Left lobe of liver (tissue), 2 donors: ENCODE results near the gene GABARAP. TPM values are rescaled to one million over a fixed set of nuclear protein-coding genes. Genes with fewer than 3 reads are reported as not detected.
A peak's percentile ranks its signal among the peaks of the same experiment; 100 is the strongest.

Source experiments
- ATAC-seq: fragments of 200-7000 bp; cut with Tn5 transposase; one replicate; pipeline ENCODE4 v1.9.1; 2020; ENCODE audit warnings: mild to moderate bottlenecking, moderate library complexity
- DNase-seq: peaks from one replicate; pipeline ENCODE4 v3.0.0-alpha.2; 2020; ENCODE audit warnings: low spot score
- total RNA-seq: library from RNA; stranded (reverse); gene quantifications from one replicate; pipeline ENCODE4 v1.2.1, GENCODE V29; 2021
- donor health status: DM: no; HTN: no; CAD: no; lungs with moderate emphysema.
- donor health status: DM: no; HTN: yes; CAD: no.

Gene GABARAP
- total RNA-seq, 1 donor from 2014 or later, result 235 TPM

DNA sequence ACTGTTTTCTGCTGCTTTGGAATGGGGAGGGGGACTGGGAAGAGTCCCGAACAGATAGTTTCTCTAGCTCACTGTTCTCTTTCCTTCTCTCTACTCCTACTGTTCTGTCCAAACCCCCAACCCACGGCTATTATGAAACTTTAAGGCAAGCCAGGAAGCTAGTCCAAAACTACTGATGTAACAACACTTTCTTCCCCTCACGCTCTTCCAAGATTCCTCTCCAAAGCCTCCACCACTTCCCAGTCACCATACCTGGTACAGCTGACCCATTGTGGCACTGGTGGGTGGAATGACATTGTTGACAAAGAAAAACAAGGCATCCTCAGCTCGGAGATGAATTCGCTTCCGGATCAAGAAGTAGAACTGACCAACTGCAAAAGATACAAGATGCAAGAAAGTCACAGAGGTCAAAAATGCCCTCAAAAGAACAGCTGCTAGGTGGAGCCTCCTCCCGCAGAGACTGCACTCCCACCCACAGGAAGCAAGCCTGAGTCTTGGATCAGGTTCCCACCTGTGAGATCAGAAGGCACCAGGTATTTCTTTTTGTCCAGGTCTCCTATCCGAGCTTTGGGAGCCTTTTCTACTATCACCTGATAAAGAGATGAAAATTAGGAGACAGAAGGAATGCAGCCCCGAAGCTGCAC is 1.0 kb downstream of the GABARAP start:
- ATAC-seq, result no peak
- DNase-seq, result no peak

DNA sequence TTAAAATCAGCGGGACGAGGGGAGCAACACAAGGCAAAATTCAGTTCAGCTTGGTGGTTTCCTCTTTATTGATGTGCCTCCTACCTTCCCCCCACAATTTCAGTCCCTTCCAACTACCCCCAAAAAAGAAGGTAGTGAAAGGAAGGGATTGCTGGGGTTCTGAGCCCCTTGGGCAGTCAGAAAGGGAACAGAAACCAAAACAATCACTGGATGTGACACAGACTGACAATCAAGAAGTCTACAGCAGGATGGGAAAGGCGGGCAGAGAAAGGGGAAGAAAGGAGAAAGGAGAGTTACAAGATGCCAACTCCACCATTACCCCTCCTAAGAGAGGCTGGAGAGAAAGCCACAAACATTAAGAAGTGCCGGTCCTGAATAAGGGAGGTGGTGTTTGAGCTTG is 1.9 kb downstream of the GABARAP start:
- ATAC-seq (no peak), DNase-seq (no peak)

DNA sequence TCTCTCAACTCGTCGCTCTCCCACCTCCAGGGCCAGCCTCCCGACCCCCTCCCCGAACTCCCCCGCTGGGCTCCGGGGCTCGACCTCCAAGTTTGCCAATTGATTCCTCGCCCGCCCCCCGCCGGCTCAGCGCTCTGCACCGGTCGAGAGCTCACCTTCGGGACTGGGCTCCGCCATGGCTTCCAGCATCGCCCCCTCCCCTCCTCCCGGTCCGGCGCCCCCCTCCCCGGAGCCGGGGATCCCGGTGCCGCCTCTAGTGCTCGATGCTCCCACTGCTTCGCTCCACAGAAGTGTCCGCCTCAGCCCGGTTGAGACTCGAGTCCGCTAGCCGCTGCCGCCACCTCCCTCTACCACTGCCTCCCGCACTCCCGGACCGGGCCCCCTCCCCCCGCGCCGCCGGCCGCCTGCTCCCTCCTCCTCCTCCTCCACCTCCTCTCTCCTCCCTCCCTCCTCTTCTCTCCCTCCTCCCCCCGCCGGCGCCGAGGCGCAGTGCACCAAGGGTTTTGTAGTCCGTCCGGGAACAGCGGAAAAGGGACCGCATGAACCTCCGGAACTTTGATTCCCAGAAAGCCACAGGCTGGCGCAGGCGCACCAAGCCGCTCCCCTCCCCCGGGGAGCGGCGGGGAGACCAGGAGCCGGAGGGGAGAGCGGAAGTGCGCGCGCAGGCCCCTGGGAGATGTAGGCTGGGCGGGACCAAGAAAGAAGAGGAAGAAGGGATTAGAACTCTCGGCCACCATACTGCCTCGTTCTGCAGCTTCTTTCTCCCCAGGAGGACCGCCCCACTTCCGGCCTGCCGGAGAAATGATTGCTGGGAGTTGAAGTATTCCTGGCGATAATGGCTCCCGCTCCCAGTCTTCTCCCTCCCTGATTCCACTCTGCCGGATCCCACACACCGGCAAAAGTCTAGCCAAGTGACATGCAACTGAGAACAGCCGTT is 2.9 kb downstream of the GABARAP start, which contains the start of gene PHF23:
Gene PHF23 (minus strand): TSS at position 367 of the 937 bp plus-strand sequence. CDS start 178 bp downstream, at position 189.
- ATAC-seq (peak; percentile 72), DNase-seq (peak; percentile 99)

DNA sequence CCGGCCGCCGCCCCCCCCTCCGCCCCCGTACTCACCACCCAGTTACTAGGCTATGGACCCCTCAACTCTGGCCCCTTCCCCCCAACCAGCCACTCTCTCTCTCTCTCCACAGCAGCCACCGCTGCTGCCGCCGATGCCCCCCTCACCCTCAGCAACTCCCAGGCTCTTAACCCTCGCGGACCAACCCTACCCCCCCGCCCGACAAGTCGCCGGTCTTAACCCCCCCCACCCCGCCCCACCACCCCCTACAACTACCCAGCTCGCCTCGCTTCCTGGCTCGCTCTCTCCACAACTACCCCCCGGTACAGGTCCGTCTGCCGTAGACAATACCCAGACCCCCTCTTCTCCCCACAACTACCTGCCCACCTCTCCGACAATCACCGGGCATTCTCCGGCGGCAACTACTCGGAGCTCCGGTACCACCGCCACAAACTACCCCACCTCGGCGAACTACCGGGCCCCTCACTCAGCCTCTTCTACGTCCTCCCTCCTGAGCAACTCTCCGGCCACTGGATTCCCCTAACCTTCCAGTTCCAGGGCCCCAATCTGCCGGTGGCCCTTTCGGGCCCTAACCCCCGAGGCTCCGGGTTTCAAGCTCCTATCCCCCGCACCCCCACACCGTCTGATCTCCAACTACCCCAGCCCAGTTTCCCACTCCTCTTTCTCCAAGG is 3.7 kb downstream of the GABARAP start:
- ATAC-seq (no peak), DNase-seq (no peak)

DNA sequence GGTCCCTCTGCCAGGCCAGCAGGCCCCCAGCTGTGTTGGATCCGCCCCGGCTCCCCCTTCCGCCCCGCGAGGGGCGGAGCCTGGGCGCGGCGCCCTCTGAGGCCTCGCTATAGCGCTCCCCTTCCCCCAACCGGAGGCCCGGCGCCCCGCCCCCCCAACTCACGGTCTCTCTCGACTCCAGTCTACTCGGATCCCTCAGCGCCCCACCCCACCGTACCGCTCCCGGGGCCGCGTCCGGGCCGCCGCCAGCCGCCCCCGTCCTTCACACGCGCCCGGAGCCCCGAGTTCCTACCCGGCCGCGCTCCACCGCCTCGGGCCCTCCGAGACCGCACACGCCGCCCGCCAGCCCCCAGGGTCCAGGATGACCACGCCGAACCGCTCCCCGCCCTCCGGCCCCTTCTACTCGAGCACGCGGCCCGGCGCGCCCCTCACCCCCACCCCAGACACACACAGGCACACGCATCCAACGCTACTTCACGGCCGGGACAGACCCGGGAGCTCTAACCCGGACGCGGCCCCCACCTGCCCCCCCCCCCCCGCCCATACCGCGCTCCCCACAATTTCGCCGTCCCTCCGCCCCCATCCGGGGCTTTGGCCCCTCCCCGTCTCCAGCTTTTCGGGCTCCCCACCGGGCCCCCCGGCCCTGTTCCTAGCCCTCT is 4.4 kb downstream of the GABARAP start:
- peak; percentile 86 for DNase-seq
- ATAC-seq, result peak; percentile 29

DNA sequence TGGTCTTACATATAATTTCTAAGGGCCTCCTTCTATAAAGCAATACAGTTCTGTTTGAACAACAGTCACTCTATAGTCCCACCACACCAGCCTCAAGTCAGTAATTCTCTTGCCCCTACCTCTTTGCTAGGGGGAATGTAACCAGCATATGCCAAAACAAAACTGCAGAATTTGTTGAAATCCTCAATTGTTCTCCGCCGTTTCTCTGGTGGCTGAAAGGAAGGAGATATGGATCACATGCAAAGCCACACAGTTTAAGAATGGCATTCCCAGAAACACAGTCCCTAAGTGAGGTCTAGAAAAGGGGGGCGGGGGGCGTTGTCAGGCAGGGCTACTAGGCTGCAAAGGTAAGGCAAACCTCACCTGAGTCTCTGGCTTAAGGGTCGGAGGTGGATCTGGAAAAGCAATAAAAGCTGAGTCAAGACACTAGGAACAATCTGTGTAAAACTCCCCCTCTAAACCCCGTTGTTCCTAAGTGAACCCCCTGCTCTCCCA is 4.9 kb downstream of the GABARAP start:
- no peak for ATAC-seq

DNA sequence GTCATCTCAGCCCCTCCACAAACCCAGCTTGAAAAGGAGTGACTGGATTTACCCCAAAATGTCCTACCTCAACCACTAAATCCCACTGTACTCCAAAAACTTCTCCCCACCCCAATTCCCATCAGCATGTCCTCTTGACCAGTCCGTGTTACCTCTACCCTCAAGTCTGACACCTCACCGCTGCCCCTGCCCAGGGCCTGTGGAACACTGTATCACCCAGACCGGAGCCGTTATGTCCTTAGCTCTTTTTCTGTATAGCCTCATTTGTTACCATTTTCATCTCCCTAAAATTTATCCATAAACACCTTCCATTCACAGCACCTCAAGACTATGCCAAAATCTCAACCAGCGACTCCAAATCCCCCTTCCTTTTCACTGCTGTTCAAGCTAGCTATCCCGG is 5.4 kb downstream of the GABARAP start:
- no peak for ATAC-seq

More for the DNA sequence above, 4.9 kb downstream of the GABARAP start:
- DNase-seq, result no peak

DNA sequence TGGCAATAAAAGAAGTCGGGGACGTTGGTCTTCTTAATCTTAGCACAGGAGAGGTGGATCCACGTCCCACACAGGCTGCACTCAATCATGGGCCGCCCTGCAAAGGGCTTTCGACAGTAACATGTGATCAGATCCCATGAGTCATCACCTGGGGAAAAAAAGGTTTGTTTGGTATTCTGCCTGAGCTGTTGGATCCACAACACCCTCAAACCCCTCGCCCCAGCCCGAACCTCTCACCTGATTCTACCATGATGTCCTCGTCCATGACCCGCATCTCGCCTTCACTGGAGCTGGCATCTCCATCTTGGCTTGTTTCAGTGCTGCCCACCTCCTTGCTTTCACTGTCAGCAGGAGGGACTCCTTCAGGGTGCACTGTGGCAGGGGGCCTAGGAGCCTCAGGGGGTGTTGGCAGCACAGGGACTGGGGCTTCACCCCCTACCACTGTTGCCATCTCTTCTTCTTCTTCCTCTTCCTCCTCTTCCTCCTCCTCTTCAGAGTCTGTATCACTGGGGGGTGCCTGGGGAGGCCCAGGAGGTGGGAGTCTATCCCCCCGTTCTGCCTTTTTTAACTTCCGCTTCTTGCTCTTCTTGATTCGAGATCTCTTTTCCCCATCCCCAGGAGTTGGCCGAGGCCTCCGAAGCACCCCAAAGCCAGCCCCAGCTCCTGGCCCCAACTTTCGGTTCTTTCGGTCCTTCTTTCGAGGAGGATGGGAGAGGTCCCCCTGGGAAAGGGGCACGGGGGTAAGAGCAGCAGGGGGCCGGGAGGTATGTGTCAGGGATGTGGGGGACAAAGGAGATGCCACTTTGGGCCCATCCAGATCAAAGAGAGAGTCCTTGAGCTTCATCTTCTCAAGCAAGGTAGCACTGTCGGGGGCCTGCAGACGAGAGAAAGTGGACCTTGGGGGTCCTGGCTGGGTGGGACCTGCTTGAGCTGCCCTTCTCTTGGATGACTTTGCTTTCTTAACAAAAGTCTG is 6.3 kb downstream of the GABARAP start:
- no peak for DNase-seq
- no peak for ATAC-seq

More for the DNA sequence above, 5.4 kb downstream of the GABARAP start:
- DNase-seq, result no peak

DNA sequence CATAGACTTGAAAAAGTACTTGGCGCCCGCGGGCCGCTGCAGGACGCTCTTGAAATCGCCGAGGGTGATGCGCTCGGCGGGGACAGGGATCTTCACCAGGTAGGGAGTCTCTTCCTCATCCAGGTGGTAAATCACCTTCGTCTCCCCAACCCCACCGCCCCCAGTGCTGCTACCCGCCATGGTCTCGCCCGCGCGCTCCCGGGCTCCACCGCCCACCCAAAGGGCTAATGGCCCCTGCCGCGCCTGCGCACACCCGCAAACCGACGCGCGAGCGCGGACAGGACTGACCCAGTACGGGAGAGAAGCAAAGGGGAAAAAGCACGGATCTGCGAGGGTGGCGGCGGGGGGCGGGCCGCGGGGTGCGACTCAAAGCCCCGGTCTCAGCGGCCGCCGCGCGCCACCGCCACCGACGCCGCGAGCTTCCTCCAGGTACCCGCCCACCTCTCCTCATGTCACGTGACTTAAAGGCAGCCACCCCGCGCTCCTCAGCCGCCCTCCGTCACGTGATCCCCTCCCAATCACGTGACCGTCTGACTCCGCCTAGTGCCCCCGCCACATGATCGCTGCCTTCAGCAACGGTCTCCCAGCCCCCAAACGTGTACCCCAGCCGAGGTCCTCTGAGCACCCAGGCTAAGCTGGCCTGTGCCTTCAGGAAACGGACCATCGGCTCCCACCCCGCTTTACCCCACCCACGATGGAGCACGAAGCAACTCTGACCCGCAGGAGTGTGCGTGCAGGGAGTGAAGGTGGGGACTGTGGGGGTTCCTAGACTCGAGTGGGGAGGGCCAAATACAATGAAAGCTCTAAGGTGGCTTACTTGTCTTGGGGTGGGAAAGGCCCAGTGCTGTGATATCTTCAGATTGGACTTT is 7.9 kb downstream of the GABARAP start, which contains the start of gene DVL2:
Gene DVL2 (minus strand): TSS at position 435 of the 869 bp plus-strand sequence. CDS start 255 bp downstream, at position 180.
- ATAC-seq (peak; percentile 65), DNase-seq (peak; percentile 97)

DNA sequence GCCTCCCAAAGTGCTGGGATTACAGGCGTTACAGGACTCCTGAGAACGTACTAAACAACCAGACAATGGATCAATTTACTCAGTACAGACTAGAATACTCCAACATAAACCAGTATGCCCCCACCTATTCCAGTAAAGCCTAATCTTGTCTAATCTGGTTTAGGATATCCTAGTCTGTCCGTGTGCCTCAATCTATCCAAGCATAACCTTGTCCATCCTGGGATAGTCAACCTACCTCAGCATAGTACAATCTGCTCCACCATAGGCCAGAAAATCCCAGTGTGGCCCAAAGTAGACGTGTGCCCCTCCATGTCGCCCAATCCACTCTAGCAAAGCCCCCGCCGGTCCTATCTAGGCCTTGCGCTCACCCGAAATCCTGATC is 8.6 kb downstream of the GABARAP start:
- DNase-seq, result no peak
- ATAC-seq, result peak; percentile 4

DNA sequence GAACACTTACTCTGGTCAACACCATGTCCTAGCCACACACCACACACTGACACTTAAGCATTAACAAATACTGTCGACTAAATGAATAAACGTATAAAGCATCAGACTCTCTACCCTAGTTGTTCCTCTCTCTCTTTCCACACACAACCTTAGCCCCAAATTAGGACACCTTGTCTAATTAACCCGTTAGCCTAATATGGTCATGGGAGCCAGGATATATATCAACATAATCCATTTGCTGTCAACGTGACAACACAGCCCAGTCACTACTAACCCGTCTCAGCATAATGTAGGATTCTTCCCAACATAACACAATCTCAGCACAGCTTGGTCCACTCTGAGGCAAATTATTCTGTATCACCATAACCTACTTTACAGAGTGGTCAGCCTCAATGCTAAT is 10.1 kb downstream of the GABARAP start:
- no peak for ATAC-seq

DNA sequence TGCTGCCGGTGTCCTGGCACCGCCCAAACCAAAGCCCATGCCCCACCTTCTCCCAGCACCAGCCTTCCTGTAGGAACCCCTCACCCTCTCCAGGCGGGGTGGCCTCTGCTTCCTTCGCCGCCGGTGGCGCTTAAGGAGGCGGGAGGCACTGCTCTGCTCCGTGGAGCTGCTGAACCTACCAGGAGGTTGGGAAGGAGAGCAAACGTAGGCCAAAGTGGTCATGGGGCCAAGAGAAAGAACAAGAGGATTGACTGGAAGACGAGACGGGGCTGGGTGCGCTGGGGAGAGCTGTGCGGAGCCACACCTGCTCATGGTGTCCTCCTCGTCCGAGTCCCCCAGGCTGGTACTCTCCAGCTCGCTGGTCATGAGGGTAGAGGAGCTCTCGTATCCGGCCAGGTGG is 12.7 kb downstream of the GABARAP start:
- ATAC-seq (no peak), DNase-seq (no peak)

More for the DNA sequence above, 10.1 kb downstream of the GABARAP start:
- DNase-seq, result no peak

DNA sequence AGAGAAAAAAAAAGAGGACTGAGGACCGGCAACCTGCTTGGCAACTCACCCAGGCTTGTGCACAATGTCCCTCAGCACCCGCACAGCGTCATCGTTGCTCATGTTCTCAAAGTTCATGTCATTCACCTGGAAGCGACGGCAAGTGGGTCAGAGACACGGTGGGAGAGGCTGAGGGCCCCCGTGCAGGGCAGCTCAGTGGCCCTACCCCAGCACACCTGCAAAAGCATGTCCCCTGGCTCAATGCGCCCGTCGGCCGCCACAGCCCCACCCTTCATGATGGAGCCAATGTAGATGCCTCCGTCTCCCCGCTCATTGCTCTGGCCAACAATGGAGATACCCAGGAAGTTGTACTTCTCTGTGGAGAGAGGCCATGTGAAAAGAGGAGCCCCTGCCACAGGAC is 13.3 kb downstream of the GABARAP start:
- ATAC-seq, result no peak
- no peak for DNase-seq

DNA sequence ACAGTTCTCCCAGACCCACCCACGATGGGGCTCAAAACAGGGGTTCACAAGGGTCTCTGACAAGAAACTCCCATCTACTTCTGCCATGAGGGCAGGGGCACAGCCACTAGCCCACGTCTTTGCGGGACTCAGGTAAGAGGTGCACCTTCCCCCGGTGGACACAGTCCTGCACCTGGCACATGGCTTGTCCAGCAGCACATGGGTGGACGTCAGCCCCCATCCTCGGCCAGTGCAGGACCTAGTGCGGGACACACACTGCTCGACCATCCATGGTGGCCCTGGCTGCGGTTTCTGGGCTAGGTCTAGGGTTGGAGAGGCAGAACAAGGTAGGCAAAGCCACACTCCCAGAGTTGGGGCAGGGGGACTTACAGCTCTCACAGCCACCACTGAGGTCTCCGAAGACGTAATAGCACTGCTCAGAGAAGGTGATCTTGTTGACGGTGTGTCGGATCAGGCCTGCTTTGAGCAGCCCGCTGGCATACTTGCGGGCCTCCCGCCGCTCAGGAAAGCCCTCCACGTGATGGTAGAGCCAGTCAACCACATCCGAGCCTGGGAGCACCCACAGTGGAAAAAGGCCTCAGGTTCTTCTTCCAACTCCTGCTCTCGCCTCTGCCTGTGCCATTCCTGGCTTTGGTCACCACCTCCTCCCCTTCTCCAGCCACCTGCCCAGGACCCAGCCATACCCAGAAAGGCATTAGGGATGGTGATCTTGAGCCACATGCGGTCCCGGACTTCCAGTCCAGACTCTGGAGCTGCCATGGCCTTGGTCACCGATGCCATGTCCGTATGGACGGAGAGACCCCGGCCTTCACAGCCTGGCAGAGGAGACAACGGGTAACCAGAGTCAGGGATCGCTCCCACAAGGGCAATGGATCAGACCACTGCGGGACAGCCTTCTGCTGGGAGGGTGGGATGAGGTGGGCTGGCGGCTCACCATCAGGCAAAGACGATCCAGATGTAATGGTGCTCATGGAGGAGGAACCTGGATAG is 15.2 kb downstream of the GABARAP start:
- ATAC-seq, result no peak
- no peak for DNase-seq

DNA sequence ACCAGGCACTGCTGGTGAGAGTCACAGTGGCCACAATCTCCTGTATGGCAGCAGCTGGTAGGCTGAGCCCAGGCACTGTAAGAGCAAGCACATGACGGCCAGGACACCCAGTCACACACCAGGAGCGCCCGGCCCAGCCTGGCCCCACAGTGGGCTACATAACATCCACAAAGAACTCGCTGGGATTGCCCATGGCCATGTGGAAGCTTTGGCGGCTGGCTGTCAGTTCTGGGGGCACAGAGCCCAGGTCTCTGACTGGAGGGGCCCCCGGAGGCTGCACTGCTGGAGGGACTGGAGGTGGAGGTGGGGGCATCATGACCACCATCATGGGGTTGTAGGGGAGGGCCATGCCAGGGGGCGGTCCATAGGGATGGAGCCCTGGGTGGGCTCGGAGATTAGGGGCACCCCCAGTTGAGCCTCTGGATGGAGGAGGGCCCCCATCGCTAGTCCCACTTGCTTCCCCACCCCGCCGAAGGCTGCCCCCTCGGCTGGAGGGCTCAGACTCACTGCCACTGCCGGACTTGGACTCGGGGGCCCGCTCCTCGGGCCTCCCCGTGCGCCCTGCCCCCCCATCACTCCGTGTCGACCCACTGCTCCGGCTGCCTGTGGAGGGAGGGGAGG is 16.4 kb downstream of the GABARAP start:
- DNase-seq, result no peak

DNA sequence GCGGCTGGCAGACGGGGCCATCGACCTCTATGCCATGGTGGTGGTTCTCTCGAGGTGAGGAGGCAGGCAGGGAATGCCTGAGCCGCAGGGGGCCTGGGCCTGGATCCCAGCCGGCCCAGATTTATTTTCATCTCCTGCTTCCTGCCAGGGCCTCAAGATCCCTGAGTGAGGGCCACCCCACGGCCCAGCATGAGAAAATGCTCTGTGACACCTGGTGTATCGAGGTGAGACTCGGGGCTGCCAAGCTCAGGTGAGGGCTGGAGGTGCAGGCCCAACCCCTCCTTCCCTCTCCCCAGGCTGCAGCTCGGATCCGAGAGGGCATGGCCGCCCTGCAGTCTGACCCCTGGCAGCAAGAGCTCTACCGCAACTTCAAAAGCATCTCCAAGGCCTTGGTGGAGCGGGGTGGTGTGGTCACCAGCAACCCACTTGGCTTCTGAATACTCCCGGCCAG is 17.6 kb downstream of the GABARAP start:
- ATAC-seq, result no peak
- no peak for DNase-seq

More for the DNA sequence above, 16.4 kb downstream of the GABARAP start:
- no peak for ATAC-seq

DNA sequence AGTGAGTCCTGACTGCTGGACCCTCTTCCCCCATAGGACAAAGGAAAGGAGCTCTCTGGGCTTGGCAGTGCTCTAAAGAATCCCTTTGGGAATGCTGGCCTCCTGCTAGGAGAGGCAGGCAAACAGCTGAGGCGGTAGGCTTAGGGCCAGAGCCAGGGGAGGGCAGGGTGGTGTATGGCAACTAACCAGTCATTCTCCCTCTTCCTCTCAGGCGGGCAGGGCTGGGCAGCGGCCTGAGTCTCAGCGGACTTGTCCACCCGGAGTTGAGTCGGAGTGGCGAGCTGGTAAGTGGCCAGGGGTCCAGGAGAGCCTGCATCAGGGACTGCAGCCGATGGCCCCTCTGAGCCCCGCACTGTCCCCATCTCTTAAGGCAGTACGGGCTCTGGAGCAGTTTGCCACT is 18.1 kb downstream of the GABARAP start:
- DNase-seq (no peak), ATAC-seq (no peak)
